Endothelial cell of umbilical vein (primary cell): ENCODE measurements around the gene EIF5A2. TPM values are rescaled to one million over a fixed set of nuclear protein-coding genes. Genes with fewer than 3 reads are reported as not detected.
"Not testable (repeated sequence)": the region's sequence is repeated elsewhere in the genome, so short reads cannot be mapped to it uniquely, and the experiment has no call there.

ENCODE experiments used
- BruUV-seq: library from RNA; stranded (reverse); fragments of 400-500 nt; replicated peaks from 2 replicates; lab custom pipeline; 2021; lab: Mats Ljungman, UMichigan
- CTCF ChIA-PET: fragments of 300-600, 350-600 bp; sonication (Branson Sonifier 250); formaldehyde crosslinking; loops from one replicate; lab custom pipeline; 2021; ENCODE audit warnings: antibody characterized with exemption, inconsistent platforms; lab: Charles Lee
- POLR2A ChIA-PET: fragments of 300-600, 350-600 bp; sonication (Branson Sonifier 250); formaldehyde crosslinking; loops from one replicate; lab custom pipeline; 2021; ENCODE audit warnings: antibody characterized with exemption, inconsistent platforms; lab: Charles Lee
- DNase-seq: peaks from one replicate; pipeline ENCODE4 v3.0.0-alpha.2; 2011; ENCODE audit warnings: low read depth, low spot score
- FAIRE-seq: peaks from 2 replicates; lab custom pipeline; 2011; peaks lifted over from hg19 to GRCh38; lab: Jason Lieb, UNC
- H2AFZ ChIP-seq: 2 replicates; pipeline ENCODE4 v1.6.0; 2012; ENCODE audit warnings: low read depth, low read length, control low read depth, inconsistent platforms
- H3K27ac ChIP-seq: 2 replicates; pipeline ENCODE4 v1.5.1; 2011; ENCODE audit warnings: low read depth, mild to moderate bottlenecking, control low read depth, low read length, moderate library complexity; ENCODE audit not compliant: insufficient read depth
- H3K27me3 ChIP-seq, 2 experiments: 2 replicates each; pipeline versions ENCODE4 v1.6.0 to v1.6.1; 2011; ENCODE audit warnings: low read length in 2 of 2, mixed read lengths in 1 of 2; ENCODE audit not compliant: control insufficient read depth in 2 of 2, insufficient read depth in 2 of 2
- H3K36me3 ChIP-seq, 2 experiments: 2 replicates in 1 of 2; 3 replicates in 1 of 2; pipeline ENCODE4 v1.5.1; 2011; ENCODE audit warnings: low read length in 2 of 2, mild to moderate bottlenecking in 1 of 2, moderate library complexity in 1 of 2; ENCODE audit not compliant: control insufficient read depth in 2 of 2, insufficient read depth in 2 of 2; ENCODE audit errors: extremely low read depth in 1 of 2
- H3K4me1 ChIP-seq: 3 replicates; pipeline ENCODE4 v1.5.1; 2011; ENCODE audit warnings: mild to moderate bottlenecking, low read length; ENCODE audit not compliant: control insufficient read depth, insufficient read depth; ENCODE audit errors: extremely low read depth
- H3K4me2 ChIP-seq: 2 replicates; pipeline ENCODE4 v1.6.1; 2011; ENCODE audit warnings: low read length, control low read depth, mixed read lengths; ENCODE audit not compliant: insufficient read depth
- H3K4me3 ChIP-seq, 3 experiments: fragments of 200-600 bp in 1 of 3; sonication (generic), shearing (Covaris generic) in 1 of 3; replicated peaks in 1 of 3; 2 replicates each; pipeline ENCODE4 v1.5.1; 2011 to 2016; ENCODE audit warnings: control low read depth in 3 of 3, low read length in 3 of 3, mild to moderate bottlenecking in 2 of 3, inconsistent platforms in 1 of 3, low read depth in 1 of 3, moderate library complexity in 1 of 3; ENCODE audit not compliant: insufficient read depth in 1 of 3
- H3K79me2 ChIP-seq: 2 replicates; pipeline ENCODE4 v1.6.0; 2012; ENCODE audit warnings: low read length, inconsistent platforms; ENCODE audit not compliant: control insufficient read depth, insufficient read depth
- H3K9ac ChIP-seq: replicated peaks from 2 replicates; pipeline ENCODE3; 2011; ENCODE audit warnings: low read length, control low read depth; ENCODE audit not compliant: insufficient read depth; ENCODE audit errors: extremely low read depth
- H3K9me1 ChIP-seq: replicated peaks from 3 replicates; pipeline ENCODE4 v1.6.0; 2011; ENCODE audit warnings: mild to moderate bottlenecking, low read length; ENCODE audit not compliant: control insufficient read depth, insufficient read depth; ENCODE audit errors: extremely low read depth
- H3K9me3 ChIP-seq: replicated peaks from 2 replicates; pipeline ENCODE4 v1.5.1; 2012; ENCODE audit warnings: low read length, inconsistent platforms; ENCODE audit not compliant: control insufficient read depth, insufficient read depth
- H4K20me1 ChIP-seq: replicated peaks from 2 replicates; pipeline ENCODE3; 2011; ENCODE audit warnings: mild to moderate bottlenecking, low read length; ENCODE audit not compliant: control insufficient read depth, insufficient read depth; ENCODE audit errors: extremely low read depth
- EZH2 ChIP-seq: IDR thresholded peaks from 2 replicates; pipeline ENCODE4 v1.6.1; 2012; ENCODE audit warnings: borderline replicate concordance, low read depth, mild to moderate bottlenecking, moderate library complexity, low read length, inconsistent platforms; ENCODE audit not compliant: severe bottlenecking
- MYC ChIP-seq: IDR thresholded peaks from one replicate; pipeline ENCODE4 v1.6.1; 2011; ENCODE audit warnings: mild to moderate bottlenecking, low read depth, low read length
- POLR2AphosphoS5 ChIP-seq: IDR thresholded peaks from 2 replicates; pipeline ENCODE4 v1.6.1; 2012; ENCODE audit warnings: low read depth, mild to moderate bottlenecking, control low read depth, low read length, moderate library complexity; ENCODE audit not compliant: insufficient read depth
- dilution Hi-C: fragments of 300-500 bp; cut with MboI; formaldehyde crosslinking; loops from one replicate; pipeline ENCODE4 v1.15.0; 2019; ENCODE audit warnings: low sequenced_read_pairs; ENCODE audit not compliant: extremely low pct_ligation_motif_present
- intact Hi-C: fragments of 100-400 bp; cut with micrococcal nuclease; formaldehyde crosslinking; loops from one replicate; pipeline ENCODE4 v1.10.0; 2022
- polyA plus RNA-seq, 4 experiments: library from polyadenylated mRNA; depleted of rRNA in 3 of 4; stranded (reverse) in 3 of 4; unstranded in 1 of 4; fragments of >200 nt; gene quantifications; 2 replicates each; pipeline versions ENCODE4 v1.2.1 to v1.2.3, GENCODE V29; 2011 to 2012; ENCODE audit warnings: missing spikeins in 1 of 4
- total RNA-seq: library from RNA; stranded (reverse); gene quantifications from 2 replicates; pipeline ENCODE4 v1.2.3, GENCODE V29; 2021

EIF5A2 gene
- total and polyA plus RNA-seq, 2 donors (not counting 3 experiments of a cell fraction or from before 2014, with no cell fraction given) = 3.7 to 10.9 TPM

DNA sequence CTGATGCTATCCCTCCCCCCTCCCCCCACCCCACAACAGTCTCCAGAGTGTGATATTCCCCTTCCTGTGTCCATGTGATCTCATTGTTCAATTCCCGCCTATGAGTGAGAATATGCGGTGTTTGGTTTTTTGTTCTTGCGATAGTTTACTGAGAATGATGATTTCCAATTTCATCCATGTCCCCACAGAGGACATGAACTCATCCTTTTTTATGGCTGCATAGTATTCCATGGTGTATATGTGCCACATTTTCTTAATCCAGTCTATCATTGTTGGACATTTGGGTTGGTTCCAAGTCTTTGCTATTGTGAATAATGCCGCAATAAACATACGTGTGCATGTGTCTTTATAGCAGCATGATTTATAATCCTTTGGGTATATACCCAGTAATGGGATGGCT is 29.7 kb downstream of the EIF5A2 start:
- DNase-seq, H3K79me2 ChIP-seq, H3K9me1 ChIP-seq, H3K4me2 ChIP-seq, H3K4me3 ChIP-seq, BruUV-seq, H4K20me1 ChIP-seq, H3K9me3 ChIP-seq, FAIRE-seq, H3K27me3 ChIP-seq, intact Hi-C loops, dilution Hi-C loops, H3K27ac ChIP-seq, CTCF ChIA-PET, POLR2A ChIA-PET, H3K4me1 ChIP-seq, H2AFZ ChIP-seq, H3K9ac ChIP-seq, H3K36me3 ChIP-seq: not testable (repeated sequence)

DNA sequence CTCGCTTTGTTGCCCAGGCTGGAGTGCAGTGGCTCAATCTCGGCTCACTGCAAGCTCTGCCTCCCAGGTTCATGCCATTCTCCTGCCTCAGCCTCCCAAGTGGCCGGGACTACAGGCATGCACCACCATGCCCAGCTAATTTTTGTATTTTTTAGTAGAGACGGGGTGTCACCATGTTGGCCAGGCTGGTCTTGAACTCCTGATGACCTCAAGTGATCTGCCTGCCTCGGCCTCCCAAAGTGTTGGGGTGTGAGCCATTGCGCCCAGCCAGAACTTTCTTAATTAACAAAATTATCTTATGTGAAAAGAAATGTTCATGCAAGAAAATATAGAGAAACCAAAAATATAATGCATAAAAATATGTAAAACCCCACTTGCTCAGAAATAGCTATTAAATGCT is 31.1 kb downstream of the EIF5A2 start:
- POLR2A ChIA-PET = not testable (repeated sequence)

GRCh38 chr3:170876537-170876936 is 31.9 kb downstream of the EIF5A2 start:
- H3K4me2 ChIP-seq = no peak overlapping the region
- no peaks in the 10 kb centered on the region for H3K9me1 ChIP-seq
- no peaks in the 10 kb centered on the region for H3K79me2 ChIP-seq
- TF ChIP-seq EZH2 = no peak
- no peak for TF ChIP-seq MYC
- TF ChIP-seq POLR2AphosphoS5 = no peak
- DNase-seq (no peak), FAIRE-seq (no peak)
- H3K27me3 ChIP-seq = no peaks in the 10 kb centered on the region
- no peaks in the 10 kb centered on the region for H3K4me1 ChIP-seq
- H3K36me3 ChIP-seq = no peaks in the 10 kb centered on the region
- dilution Hi-C loops = no loop called here
- no peak overlapping the region for H3K4me3 ChIP-seq
- intact Hi-C loops = no loop called here
- no peak overlapping the region for H2AFZ ChIP-seq
- BruUV-seq = no TSS peak
- ChIA-PET POLR2A (no interaction called here), CTCF (no interaction called here)
- H3K9ac ChIP-seq = no peak overlapping the region
- H4K20me1 ChIP-seq = no peaks in the 10 kb centered on the region
- H3K9me3 ChIP-seq = no peaks in the 10 kb centered on the region
- H3K27ac ChIP-seq = no peak overlapping the region

More for the DNA sequence above, 31.1 kb downstream of the EIF5A2 start:
- FAIRE-seq, H4K20me1 ChIP-seq, H3K9ac ChIP-seq, H3K27ac ChIP-seq, CTCF ChIA-PET, H3K9me3 ChIP-seq, H3K36me3 ChIP-seq, H3K79me2 ChIP-seq, DNase-seq, H3K9me1 ChIP-seq, H3K4me2 ChIP-seq, H2AFZ ChIP-seq, H3K4me3 ChIP-seq, intact Hi-C loops, H3K4me1 ChIP-seq, H3K27me3 ChIP-seq, dilution Hi-C loops, BruUV-seq: not testable (repeated sequence)
